Superior temporal gyrus (tissue), 1 donor: ENCODE measurements around the gene RAB11A.

ENCODE experiments used
- DNase-seq: peaks from one replicate; pipeline ENCODE4 v3.0.0-alpha.2; 2016; ENCODE audit errors: extremely low spot score

RAB11A gene

DNA sequence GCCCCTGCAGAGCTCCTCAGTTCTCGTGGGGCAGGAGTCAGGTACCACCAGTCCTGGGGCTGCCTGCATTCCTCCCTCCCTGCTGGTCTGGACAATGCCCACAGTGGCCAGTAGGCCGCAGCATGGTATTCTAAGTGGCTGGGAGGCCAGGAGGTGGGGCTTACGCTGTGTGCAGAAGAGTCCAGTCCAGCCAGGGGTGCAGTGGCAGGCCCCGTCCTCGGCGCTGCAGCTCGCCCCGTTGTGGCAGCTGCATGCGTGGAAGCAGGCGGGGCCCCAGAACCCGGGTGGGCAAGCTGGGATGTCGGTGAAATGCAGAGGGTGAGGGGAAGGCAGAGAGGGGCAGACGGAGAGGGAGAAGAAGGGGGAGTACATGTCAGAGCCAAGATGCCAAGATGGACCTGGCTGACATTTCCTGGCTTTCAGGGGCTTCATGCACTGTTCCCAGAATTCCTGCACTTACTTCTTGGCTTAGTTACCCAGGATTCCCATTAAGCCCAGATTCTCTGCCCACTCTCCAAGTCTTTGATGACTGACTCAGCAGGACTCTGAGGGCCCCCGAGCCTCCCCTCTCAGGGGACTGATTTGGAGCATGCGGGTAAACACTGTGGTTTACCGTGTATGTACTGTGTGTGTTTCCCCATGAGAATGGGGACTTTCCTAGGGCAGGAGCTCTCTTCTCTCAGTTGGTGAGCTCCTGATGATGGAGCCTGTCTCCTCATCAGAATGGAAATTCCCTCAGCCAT is 47.5 kb downstream of the RAB11A start:
- peak; percentile 81 for DNase-seq

DNA sequence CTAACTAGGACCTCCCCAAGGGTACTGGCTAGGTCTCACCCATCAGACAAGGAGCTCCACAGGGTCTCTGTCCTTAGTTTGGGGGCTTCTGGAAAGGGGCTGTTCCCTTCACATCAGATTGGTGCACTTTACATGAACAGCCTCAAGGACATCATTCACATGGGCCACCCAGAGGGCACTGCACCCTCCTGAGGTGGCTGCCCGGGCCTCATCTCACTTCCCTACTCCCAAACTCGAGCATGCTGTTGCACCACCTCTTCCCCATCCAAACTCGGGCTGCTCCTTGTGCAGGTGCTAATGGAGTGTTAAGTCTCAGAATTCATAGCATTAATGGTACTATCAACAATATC is 48.1 kb downstream of the RAB11A start:
- DNase-seq = no peak

DNA sequence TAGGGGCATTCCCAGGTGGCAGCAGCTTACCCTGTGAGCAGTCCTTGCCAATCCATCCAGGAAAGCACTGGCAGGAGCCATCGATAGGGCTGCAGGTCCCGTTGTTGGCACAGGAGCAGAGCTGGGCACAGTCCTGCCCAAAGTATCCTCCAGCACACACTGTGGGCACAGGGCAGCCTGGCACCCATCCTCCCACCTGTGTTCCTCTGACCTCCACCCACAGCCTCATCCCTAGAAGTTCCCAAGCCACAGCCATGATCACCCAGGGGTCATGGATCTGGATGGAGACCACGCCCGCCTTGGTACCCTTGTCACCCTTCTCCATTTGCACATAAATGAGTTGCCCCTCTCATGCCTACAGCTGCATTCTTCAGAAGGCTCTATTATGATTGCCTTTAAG is 48.6 kb downstream of the RAB11A start:
- no peak for DNase-seq

DNA sequence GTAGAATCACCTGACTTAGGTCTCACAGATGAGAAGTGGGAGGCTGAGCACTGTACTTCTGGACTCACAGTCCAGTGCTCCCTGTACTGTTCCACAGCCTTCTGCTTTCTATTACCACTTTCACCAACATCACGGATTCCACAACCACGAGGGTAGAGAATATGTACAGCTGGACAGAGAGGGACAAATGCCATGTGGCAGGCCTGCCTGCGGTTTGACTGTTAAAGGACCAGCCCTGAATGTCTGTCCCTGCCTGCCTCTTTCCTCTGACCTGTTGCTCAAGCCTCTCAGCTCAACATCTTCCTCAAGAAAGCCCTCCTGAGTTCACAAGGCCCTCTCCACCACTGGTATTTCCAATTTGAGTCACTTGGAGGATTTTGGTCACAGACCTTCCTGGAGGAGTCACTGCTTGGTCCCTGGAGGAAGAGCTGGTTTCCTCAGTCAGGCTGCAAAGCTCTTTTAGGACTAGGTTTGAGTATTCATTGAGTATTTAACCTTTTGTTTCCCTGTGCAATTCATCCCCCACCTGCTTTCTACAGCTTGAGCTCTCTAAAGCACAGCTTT is 49.1 kb downstream of the RAB11A start:
- DNase-seq = no peak

GRCh38 chr15:65918945-65919344 is 49.7 kb downstream of the RAB11A start:
- no peak for DNase-seq

GRCh38 chr15:65919353-65919752 is 50.1 kb downstream of the RAB11A start:
- no peak for DNase-seq

GRCh38 chr15:65920121-65920520 is 50.8 kb downstream of the RAB11A start:
- no peak for DNase-seq

GRCh38 chr15:65920825-65921309 is 51.6 kb downstream of the RAB11A start:
- DNase-seq = no peak

GRCh38 chr15:65921780-65922179 is 52.5 kb downstream of the RAB11A start:
- peak; percentile 24 for DNase-seq

GRCh38 chr15:65922621-65923020 is 53.3 kb downstream of the RAB11A start:
- DNase-seq = no peak

GRCh38 chr15:65923264-65923663 is 54.0 kb downstream of the RAB11A start:
- DNase-seq = no peak

DNA sequence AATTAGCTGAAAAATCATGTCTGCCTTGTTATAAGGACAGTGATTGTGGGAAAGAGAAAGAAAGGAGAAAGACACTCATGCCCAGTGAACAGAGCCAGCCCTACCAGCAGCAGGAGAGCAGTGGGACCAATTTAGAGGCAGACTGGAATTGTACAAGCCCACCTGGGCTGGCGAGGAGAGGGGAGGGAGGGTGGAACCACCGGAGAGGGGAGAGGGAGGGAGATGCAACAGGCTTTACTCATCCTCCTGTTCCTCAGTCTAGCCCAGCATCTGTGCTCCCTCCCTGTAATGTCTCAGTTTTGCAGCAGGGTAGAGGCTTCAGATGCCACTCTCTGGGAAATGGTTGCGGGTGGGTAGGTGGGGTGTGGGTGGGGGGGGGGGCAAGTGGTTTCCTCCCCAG is 54.7 kb downstream of the RAB11A start:
- no peak for DNase-seq

GRCh38 chr15:65925338-65925737 is 56.0 kb downstream of the RAB11A start:
- no peak for DNase-seq

DNA sequence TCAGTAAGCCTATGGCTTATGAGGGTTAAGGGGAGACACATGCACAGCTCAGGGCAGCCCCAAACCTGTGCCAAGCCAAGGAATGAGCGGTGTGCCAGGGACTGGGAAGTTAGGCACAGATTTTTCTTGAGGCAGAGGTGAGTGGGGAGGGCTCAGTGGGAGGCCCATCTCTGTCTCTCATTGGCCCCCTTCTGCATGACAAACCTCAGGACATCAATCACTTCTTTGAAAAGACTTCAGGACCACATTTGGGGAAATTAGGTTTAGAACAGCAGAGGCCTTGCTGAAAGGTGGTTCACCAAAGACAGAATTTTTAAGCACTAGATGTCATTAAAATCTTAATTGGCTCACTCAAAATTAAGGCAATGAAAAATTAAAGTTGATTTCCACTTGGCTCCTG is 57.2 kb downstream of the RAB11A start:
- DNase-seq = no peak

GRCh38 chr15:65926899-65927298 is 57.6 kb downstream of the RAB11A start:
- no peak for DNase-seq

DNA sequence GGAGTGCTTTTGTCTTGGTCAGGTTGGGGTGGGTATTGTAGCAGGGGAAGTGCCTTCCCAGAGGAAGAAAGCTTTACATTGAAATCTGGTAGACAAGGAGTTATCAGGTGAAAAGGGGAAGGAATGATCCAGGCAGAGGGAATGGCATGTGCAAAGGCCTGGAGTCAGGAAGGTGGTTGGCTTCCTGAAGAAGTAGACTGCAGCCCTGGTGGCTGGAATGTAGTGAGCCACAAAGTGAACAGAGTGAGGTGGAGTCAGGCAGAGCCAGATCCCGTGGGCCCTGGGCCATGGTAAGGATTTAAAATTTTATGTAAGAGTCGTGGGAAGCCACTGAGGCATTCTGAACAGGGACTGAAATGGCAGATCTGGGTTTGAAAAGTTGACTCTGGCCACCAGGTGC is 58.3 kb downstream of the RAB11A start:
- no peak for DNase-seq

DNA sequence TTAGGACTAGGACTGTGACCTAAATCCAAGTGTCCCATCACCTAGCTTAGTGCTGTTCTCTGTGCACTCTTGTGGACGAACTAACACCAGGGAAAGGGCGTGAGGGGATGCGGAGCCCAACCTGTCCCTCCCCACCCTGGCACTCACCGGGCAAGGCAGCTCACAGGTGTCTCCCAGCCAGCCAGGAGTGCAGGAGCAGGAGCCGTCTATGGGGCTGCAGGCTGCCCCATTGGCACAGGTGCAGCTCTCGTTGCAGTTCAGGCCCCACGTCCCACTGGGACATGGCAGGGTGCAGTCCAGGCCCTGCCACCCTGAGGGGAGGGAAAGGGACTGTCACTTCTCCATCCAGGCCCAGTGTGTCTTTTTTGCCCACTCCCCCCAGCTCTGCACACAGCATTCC is 60.3 kb downstream of the RAB11A start:
- DNase-seq = no peak

GRCh38 chr15:65930134-65930533 is 60.8 kb downstream of the RAB11A start:
- DNase-seq = no peak

GRCh38 chr15:65931221-65931620 is 61.9 kb downstream of the RAB11A start:
- no peak for DNase-seq

DNA sequence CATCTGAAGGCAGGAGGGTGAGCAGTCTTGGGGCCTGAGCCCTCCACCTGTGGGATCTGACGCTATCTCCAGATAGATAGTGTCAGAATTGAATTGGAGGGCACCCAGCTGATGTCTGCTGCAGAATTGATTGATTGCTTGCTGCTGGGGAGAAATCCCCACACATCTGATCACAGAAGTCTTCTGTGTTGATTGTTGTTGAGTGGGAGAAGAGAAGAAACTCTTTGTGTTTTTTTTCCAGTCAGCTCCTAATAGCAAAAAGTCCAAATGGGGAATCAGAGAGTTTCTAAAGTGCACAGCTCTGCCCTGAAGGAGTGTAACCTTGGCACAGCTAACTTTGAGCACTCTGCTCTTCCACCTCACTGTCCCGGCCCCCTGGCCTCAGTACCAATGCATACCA is 66.1 kb downstream of the RAB11A start:
- no peak for DNase-seq

DNA sequence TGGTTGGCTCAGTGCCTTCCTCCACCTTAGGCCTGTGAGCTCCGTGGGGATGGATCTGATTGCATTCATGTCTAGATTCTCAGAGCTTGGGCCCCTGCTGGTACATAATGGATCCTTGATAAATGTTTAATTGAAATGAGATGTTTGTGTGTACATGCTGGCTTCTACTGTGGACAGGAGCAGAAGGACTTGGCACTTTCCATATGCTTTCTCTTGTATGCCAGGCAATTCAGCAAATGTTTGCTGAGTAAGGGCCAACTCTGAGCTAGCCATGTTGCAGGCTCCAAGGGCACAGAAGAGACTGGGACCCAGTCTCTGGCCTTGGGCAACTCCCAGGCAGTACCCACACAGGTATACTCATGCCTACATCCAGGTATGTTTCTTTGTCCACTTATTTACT is 67.0 kb downstream of the RAB11A start:
- no peak for DNase-seq

- DNase-seq = no peak
These were observed 67.8 kb downstream of the RAB11A start for GRCh38 chr15:65937054-65937453.

GRCh38 chr15:65937476-65937875 is 68.2 kb downstream of the RAB11A start:
- DNase-seq = peak; percentile 76

DNA sequence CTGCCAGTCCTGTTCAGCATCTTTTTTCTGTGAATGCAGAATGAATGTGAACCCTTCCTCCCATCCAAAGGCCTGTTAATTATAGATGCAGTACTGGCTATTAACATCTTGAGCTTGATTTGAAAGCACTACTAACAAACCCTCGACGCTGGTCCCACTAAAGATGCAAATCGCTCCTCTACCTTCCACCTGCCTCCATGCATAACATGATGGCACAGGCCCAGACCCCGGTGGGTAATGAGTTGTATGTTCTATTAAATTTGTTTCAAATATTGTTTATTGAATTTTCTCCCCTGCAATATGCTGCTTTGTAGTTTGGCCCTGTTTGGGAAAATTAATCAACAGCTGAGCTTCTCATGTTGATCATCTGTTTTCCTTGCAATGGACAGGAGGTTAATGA is 69.3 kb downstream of the RAB11A start:
- DNase-seq = no peak
